GM12872 (cell line): ENCODE data around the gene SUN1.

Experiments used
- CTCF ChIP-seq: IDR thresholded peaks from 3 replicates; pipeline ENCODE4 v1.5.1; 2011; ENCODE audit warnings: low read depth, mild to moderate bottlenecking, low read length, moderate library complexity; ENCODE audit not compliant: insufficient read depth

The SUN1 gene

GRCh38 chr7:901041-901387 lies 68.7 kb downstream of the SUN1 start:
- TF ChIP-seq CTCF, result no peak

GRCh38 chr7:901388-902154 lies 69.3 kb downstream of the SUN1 start:
- TF ChIP-seq CTCF, result no peak

- no peak for TF ChIP-seq CTCF
Measured at GRCh38 chr7:902996-903395, 70.7 kb downstream of the SUN1 start.

DNA sequence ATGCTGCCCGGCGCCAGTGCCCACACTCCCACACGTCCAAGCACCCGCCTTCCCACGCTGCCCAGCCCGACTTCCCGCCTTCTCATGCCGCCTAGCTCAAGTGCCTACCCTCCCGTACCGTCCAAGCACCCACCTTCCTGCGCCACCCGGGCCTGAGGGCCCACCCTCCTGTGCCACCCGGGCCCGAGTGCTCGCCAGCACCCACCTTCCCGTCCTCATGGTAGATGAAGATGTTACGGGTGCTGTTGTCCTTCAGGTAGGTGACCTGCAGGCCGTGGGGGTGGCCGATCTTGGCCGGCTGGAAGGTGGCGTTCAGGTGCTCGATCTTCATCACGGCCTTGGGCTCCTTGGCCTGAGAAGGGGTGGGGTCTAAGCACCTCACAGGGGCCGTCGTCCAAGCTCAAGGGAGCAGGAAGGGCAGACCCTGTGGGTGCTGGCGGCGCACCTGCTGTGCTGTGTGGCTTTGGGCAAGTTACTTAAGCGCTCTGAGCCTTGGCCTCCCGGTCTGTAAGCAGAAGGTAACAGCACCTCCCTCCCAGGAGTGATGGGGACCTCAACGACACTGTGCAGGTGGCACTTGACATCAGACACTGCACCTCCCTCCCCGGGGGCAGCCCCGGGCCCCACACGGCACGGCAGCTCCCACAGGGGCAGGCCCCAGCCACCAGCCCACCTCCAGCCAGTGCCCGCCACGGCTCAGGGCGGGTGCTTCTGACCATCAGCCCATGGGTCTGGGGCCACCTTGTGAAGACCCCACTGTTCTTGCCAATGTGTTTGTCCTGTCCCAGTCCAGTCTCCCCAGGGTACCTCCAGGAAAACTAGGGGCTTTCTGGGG lies 71.9 kb downstream of the SUN1 start:
- no peak for TF ChIP-seq CTCF

GRCh38 chr7:904847-905246 lies 72.6 kb downstream of the SUN1 start:
- TF ChIP-seq CTCF, result no peak

DNA sequence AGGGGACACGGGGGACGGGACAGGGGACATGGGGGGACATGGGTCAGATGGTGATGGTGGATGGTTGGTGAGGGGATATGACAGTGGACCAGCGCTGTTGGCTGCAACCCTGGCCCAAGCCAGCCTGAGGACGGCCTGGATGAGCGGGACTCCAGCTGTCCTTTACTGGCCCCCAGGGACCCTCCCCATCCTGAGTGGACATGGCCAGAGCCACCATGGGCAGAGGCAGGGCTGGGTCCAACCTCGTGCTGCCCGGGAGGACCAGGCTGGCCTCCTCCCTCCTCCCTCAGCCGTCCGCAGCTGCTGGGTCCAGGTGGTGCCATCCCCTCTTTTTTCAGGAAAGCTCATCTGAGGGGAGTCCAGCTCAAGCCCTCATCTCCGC lies 74.5 kb downstream of the SUN1 start:
- no peak for TF ChIP-seq CTCF

GRCh38 chr7:907158-907980 lies 75.1 kb downstream of the SUN1 start:
- TF ChIP-seq CTCF, result no peak
